Measurements from ENCODE around the gene SRSF8. TPM values are rescaled to one million over a fixed set of nuclear protein-coding genes. Genes with fewer than 3 reads are reported as not detected.
"Not testable (repeated sequence)": the region's sequence is repeated elsewhere in the genome, so short reads cannot be mapped to it uniquely, and the experiment has no call there.

SRSF8 gene, protein sequence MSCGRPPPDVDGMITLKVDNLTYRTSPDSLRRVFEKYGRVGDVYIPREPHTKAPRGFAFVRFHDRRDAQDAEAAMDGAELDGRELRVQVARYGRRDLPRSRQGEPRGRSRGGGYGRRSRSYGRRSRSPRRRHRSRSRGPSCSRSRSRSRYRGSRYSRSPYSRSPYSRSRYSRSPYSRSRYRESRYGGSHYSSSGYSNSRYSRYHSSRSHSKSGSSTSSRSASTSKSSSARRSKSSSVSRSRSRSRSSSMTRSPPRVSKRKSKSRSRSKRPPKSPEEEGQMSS
- 70.2 TPM for polyA plus RNA-seq (ENCODE audit: insufficient read length)
- long read RNA-seq, donor 1, full-length matches to known transcripts: 113 of 113 reads
- long read RNA-seq, donor 1, partial matches to known transcripts: 0 of 113 reads
- long read RNA-seq, donor 1, other reads (novel, unspliced or antisense): 0 of 113 reads
- long read RNA-seq, donor 2, full-length matches to known transcripts: 115 of 115 reads
- long read RNA-seq, donor 2, partial matches to known transcripts: 0 of 115 reads
- long read RNA-seq, donor 2, other reads (novel, unspliced or antisense): 0 of 115 reads
- long read RNA-seq, donor 3, full-length matches to known transcripts: 95 of 95 reads
- long read RNA-seq, donor 3, partial matches to known transcripts: 0 of 95 reads
- long read RNA-seq, donor 3, other reads (novel, unspliced or antisense): 0 of 95 reads
- long read RNA-seq, donor 4, full-length matches to known transcripts: 26 of 26 reads
- long read RNA-seq, donor 4, partial matches to known transcripts: 0 of 26 reads
- long read RNA-seq, donor 4, other reads (novel, unspliced or antisense): 0 of 26 reads
- long read RNA-seq, donor 5, full-length matches to known transcripts: 143 of 143 reads
- long read RNA-seq, donor 5, partial matches to known transcripts: 0 of 143 reads
- long read RNA-seq, donor 5, other reads (novel, unspliced or antisense): 0 of 143 reads
- long read RNA-seq, donor 6, full-length matches to known transcripts: 117 of 117 reads
- long read RNA-seq, donor 6, partial matches to known transcripts: 0 of 117 reads
- long read RNA-seq, donor 6, other reads (novel, unspliced or antisense): 0 of 117 reads
- long read RNA-seq, donor 7, full-length matches to known transcripts: 159 of 159 reads
- long read RNA-seq, donor 7, partial matches to known transcripts: 0 of 159 reads
- long read RNA-seq, donor 7, other reads (novel, unspliced or antisense): 0 of 159 reads
- long read RNA-seq, donor 8, full-length matches to known transcripts: 59 of 59 reads
- long read RNA-seq, donor 8, partial matches to known transcripts: 0 of 59 reads
- long read RNA-seq, donor 8, other reads (novel, unspliced or antisense): 0 of 59 reads

DNA sequence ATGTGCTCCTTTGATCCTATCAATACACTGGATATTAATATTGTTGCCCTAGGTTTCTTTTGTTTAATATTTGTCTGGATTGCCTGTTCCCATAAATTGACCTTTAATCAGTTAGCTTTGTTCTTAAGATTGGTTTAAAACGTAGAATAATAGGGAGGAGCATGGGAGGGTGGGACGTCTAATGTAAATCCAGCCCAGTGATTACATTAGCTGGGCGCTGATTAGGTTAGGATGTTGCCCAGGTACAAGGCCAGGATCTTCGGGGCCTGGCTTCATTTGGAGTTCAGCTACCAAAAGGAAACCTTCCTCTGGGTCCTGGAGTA is at the start of gene SRSF8:
Gene SRSF8 (plus strand): TSS at position 204 of the 323 bp plus-strand sequence. CDS start 308 bp downstream, outside the sequence.
- DNase-seq: no peak

DNA sequence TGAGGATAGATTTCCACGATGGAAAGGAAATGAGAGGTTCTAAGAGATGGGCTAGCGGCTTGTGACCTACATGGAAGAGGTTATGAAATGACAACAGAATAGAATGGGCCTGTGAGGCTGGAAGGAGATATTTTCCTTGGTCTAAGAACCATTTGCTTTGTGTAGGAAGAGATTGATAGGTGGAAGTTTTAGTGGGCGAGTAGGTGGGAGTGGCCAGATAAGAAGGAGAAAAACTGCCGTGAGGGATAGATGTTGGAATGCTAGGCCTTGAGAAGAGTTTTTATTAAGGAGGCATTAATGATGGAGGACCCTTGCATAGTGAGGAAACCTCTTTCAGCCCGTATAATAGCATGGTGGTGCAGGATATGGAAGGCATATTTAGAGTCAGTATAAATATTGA is 45.3 kb upstream of the SRSF8 start:
- not testable (repeated sequence) for DNase-seq

DNA sequence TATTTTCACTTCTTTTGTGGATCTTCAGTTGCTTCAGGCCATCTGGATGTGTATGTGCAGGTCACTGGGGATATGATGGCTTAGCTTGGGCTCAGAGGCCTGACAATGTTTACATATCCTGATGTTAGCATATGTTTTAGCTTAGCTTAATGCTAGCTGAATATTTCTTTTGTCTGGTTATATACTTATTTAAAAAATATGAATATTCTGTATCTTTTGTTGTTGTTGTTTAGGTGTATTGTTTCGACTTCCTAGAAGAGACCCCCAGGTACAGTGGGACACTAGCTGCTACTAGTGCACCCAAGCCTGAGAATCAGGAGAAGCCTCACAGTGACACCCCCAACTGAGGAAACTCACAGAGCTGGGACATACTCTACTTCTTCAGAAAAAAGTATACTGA is 41.8 kb upstream of the SRSF8 start, which contains the start of gene KDM4E:
Gene KDM4E (plus strand): TSS at position 301 of the 400 bp plus-strand sequence. CDS start 300 bp downstream, outside the sequence.
- no peak for DNase-seq

DNA sequence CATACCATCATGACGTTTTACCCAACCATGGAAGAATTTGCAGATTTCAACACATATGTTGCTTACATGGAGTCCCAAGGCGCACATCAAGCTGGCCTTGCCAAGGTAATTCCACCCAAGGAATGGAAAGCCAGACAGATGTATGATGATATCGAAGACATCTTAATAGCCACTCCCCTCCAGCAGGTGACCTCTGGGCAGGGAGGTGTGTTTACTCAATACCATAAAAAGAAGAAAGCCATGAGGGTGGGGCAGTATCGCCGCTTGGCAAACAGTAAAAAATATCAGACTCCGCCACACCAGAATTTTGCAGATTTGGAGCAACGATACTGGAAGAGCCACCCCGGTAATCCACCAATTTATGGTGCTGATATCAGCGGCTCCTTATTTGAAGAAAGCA is 41.1 kb upstream of the SRSF8 start:
- not testable (repeated sequence) for DNase-seq

DNA sequence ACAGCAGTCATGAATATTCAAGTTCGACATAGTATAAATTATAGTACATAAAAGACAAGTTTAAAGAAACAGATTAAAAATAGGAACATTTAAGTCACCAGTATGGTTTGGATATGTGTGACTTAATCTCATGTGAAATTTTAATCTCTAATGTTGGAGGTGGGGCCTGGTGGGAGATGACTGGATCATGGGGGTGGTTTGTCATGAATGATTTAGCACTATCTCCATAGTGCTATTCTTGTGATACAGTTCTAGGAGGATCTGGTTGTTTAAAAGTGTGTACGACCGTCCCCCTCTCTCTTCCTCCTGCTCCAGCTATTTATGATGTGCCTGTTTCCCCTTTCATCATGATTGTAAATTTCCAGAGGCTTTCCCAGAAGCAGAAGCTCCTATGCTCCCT is 38.4 kb upstream of the SRSF8 start:
- no peak for DNase-seq

DNA sequence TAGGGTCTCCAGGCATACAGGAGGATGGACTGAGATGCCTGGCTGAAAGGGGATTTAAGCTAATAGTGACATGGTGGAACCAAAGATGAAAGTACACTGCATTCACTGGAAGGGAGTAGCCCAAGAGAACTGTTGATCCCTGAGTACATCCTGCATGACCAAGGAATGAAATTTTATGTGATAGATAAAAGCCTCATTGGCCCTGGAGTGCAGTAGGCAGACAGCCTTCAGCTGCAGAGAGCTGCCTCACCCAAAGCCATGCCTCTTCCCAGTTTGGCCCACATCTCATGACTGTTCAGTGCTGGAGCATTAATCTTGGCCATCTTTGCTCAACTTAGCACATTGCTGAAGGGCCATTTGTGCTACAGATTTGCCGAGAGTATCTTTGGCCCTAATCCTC is 33.7 kb upstream of the SRSF8 start:
- DNase-seq: no peak

DNA sequence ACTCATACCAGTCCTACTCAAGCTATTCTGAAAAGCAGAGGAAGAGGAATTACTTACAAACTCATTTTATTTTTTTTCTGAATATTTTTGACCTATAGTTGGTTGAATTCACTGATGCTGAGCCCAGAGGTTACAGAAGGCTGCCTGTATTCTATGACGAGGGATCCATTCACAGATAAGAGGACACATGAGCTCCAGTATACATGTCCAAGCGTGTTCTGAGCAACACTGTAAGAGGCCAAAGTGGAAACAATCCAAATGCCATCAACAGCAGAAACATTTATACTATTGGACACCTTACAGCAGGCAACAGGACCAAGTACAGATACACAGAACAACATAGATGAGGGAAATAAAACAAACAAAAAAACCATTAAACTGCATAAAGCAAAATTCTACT is 31.4 kb upstream of the SRSF8 start:
- no peak for DNase-seq

DNA sequence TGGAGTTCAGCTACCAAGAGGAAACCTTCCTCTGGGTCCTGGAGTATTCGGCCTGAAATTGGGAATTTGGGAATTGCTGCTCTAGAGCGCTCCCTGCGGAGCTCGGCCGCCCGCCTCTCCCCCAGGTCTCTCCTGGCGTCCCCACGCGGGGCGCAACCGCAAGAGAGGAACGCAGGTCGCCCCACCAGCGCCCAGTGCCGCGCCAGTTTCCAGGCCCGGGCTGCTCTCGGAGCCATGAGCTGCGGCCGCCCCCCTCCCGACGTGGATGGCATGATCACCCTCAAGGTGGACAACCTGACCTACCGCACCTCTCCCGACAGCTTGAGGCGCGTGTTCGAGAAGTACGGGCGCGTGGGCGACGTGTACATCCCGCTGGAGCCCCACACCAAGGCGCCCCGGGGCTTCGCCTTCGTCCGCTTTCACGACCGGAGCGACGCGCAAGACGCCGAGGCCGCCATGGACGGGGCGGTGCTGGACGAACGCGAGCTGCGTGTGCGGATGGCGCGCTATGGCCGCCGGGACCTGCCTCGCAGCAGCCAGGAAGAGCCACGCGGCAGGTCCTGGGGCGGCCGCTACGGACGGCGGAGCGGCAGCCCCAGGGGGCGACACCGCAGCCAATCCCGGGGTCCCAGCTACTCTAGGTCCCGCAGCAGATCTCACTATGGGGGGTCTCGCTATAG is 29.2 kb upstream of the SRSF8 start:
- DNase-seq: not testable (repeated sequence)

DNA sequence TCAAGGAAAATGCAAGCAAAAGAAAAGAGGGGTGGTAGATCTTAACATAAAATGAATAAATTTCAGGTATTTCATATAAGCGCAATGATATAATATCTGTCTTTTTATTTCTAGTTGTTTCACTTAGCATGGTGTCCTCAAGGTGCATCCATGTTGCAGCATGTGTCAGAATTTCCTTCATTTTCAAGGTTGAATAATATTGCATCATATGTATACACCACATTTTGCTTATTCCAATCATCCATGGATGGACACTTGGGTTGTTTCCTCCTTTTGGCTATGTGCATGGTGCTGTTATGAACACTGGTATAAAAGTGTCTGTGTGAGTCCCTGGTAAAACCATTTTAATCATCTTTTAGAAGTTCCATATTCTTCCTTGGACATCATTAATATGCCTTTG is 24.5 kb upstream of the SRSF8 start:
- no peak for DNase-seq

DNA sequence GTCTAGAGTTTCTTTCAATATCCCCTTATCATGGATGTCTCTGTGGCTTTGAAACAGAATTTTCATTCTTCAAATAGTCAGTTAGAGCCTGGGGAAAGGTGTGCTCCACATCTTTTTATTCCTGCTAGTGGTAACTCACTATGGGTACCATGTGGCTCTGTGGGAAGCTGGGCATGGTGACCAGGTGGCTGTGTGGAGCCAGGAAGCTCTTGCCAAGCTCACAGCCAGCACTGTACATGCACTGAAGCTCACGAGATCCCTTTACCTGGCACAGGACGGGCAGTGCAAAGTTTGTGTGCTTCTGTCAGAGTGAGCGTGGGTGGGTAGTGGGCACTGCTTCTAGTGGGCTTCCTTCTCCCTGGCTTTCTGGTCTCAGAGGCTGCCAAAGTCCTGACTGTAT is 23.8 kb upstream of the SRSF8 start:
- DNase-seq: no peak

DNA sequence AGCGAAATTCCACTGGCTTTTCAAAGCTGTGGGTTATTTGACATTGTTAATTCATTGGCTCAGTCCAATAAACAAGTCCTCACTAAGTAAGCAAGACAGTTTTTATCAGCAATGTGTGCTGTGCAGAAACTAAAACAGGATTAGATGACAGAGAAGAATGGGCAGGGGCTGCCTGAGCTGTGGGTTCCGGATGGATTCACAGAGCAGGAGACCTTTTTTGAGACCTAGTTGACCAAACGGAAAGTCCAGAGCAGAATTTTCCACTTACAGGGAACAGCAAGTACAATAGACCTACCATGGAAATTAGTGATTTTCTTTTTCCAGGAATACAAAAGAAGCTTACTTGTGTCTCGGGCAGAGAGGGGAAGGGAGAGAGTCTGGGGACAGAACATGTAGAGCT is 22.7 kb upstream of the SRSF8 start:
- no peak for DNase-seq

DNA sequence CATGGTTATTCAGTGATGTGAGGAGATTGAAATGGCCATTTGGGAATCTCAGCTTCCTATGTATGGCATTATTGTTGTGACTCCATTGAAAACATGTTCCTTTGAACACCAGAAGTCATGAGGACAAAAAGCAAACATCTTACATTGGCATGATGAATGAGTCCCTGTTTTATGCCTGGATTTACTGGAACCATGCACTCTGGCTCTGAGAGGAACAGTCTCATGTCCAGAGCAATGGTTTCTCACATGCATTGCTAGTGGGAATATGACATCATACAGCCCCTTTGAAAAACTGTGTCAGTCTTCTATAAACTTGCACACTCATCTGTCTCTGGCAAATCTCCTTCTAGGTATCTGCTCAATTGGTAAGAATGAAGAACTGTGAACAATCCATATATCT is 20.9 kb upstream of the SRSF8 start:
- DNase-seq: no peak

DNA sequence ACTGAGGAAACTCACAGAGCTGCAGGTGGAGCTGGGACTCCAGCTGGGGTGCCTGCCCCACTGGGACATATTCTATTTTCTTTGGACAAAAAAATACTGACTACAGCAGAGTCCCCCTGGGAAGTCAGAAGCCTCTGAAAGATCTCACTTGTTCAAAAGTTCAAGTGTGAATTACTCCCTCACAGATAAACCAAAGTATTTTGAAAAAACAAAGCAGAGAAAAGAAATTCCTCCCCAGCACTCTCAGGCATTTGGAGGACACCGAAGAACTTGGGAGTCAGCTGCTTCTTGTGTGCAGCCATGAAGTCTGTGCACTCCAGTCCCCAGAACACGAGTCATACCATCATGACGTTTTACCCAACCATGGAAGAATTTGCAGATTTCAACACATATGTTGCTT is 17.6 kb upstream of the SRSF8 start, which contains the start of gene KDM4F:
Gene KDM4F (plus strand): TSS at position 301 of the 400 bp plus-strand sequence.
- DNase-seq: not testable (repeated sequence)

DNA sequence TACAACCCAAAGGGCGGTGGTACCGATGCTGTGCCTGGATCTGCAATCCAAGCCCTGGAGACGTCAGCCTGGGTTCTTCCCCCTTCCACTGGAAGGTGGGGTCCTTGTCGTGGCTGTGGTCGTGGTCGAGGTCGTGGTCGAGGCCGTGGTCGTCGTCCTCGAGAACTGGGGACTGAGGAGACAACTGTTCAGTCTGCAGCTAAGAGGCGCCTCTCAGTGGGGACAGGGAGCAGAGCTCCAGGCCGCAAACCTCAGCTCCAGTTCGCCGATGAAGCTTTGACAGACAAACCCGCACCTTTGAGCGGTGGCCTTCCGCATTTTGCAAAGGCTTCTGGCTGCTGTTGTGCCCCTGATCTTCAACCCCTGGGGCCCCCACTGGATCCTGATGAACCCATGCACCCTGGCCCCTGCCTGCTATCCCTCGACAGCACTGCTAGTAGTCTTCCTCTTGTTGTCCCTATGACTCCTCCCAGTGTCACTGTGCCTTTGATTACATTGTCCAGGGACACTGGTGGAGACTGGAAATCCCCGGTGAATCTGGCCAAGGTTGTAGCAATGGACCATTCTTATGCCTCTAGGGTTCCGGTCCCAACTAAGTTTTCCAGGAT is 16.0 kb upstream of the SRSF8 start:
- no peak for DNase-seq

DNA sequence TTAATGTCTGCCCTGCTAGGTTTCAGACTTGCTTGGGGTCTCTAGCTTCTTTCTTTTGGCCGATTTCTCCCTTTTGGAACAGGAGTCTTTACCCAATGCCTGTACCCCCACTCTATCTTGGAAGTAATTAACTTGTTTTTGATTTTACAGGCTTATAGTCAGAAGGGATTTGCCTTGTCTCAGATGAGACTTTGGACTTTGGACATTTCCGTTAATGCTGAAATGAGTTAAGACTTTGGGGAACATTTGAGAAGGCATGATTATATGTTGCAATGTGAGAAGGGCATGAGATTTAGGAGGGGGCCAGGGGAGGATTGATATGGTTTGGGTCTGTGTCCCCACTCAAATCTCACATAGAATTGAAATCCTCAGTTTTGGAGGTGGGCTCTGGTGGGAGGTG is 12.4 kb upstream of the SRSF8 start:
- DNase-seq: no peak

DNA sequence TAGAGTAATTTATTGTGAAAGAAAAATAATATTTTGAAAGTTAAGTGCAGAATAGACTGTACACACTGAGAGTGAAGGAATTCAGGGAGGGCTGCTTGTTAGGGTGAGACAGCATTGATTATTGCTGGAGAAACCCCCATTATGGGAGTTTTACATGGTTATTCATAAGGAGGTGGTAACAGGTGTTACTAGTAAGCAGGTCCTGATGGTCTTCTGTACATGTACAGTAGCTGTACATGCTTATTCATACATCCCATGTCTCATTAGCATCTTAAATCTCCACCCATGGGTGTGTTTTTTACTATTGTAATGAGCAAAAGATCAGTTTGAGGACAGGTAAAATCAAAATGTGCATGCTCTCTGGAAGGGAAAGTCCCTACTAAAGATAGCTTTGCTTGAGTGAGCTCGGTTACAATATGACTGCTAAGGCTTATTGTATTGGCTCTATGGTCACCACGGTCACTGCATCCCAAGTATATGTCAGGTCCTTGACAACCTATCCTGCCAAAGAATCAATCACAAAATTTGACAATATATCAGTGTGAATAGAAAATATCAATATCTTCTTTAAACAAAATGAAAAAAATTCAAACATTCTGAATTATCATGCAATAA is 11.3 kb upstream of the SRSF8 start:
- no peak for DNase-seq

DNA sequence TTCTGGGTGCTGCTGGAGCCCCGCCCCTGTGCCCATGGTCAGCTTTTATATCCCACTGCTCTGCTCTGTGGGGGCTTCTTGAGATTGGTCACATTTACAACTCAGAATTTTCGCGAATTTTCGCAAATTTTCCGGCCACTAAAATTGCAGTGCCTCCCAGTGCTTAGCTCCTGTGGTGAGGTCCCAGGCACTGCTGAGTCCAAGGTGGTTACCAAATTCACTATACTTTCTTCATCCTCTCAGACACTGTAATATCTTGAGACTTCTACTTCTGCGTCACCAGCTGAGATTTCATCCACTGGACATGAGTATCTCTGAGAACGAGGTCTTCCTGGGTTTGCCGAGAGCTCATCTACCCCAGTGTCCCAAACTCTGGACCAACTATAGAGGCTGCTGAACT is 8.8 kb upstream of the SRSF8 start:
- no peak for DNase-seq

DNA sequence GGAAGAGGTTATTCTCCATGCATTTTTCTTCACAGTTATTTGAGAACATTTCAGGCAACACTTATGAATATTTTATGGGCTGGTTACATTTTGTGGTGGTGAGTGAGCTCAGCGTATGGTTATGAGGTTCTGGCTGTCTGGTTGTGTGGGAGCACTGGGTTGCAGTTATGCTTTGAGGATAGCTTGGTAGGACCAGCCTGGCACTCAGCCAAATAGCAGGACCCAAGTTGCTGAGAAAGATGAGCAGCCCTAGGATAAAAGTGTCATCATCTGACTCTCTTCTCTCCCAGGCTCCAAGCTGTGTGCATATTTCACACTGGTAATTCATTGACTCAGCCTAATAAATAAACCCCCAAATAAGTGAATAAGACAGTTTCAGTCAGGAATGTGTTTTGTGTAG is 8.1 kb upstream of the SRSF8 start:
- DNase-seq: no peak

DNA sequence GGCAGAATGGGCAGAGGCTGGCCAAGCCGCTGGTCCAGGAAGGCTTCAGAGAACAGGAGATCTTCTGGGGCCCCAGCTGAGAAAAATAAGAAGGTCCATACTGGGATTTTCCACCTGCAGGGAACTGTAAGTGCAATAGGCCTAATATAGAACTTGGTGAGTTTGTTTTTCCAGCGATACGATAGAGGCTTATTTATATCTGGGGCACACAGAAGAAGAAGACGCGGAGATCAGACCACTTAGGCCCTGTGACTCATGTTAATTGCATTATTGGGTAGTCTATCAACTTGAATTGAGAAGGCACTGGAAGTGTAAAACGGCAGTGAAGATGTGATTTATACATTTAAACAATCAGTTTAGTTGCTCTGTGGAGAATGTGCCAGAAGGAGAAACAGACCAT is 7.7 kb upstream of the SRSF8 start:
- no peak for DNase-seq

DNA sequence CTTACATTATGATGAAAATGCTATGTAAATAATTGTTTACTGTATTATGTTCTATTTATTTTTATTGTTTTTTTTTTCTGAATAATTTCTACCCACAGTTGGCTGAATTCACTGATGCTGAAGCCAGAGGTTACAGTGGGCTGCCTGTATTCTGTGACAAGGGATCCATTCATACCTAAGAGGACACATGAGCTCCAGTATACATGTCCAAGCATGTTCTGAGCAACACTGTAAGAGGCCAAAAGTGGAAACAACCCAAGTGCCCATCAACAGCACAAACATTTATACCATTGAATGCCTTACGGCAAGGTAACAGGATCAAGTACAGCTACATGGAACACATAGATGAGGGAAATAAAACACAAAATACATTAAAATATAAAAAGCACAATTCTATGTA is 1.4 kb upstream of the SRSF8 start:
- no peak for DNase-seq
